ENCODE measurements around the gene MSMB.

- TF ChIP-seq CTCF (IDR thresholded peaks at IDR 0.05) (no peak), RAD21 (IDR thresholded peaks at IDR 0.05; ENCODE audit: low read length) (no peak), GABPA (IDR thresholded peaks at IDR 0.05; ENCODE audit: low read depth) (no peak), TAF1 (IDR thresholded peaks at IDR 0.05; ENCODE audit: borderline replicate concordance, low read depth, low read length) (no peak), EP300 (IDR thresholded peaks at IDR 0.05; ENCODE audit: borderline replicate concordance in 1 of 2, low read depth in 1 of 2, low read length in 1 of 2) (no peak), POLR2AphosphoS5 (IDR thresholded peaks at IDR 0.05; ENCODE audit: low read depth, low read length) (no peak), YY1 (IDR thresholded peaks at IDR 0.05; ENCODE audit: low read depth) (no peak), MXI1 (IDR thresholded peaks at IDR 0.05; ENCODE audit: low read depth, low read length) (no peak)
Measured at GRCh38 chr10:46001187-46001756, 44.8 kb downstream of the MSMB start.
